ENCODE results near the gene TRIM65.
"Not testable (repeated sequence)": the region's sequence is repeated elsewhere in the genome, so short reads cannot be mapped to it uniquely, and the experiment has no call there.

TRIM65 gene

DNA sequence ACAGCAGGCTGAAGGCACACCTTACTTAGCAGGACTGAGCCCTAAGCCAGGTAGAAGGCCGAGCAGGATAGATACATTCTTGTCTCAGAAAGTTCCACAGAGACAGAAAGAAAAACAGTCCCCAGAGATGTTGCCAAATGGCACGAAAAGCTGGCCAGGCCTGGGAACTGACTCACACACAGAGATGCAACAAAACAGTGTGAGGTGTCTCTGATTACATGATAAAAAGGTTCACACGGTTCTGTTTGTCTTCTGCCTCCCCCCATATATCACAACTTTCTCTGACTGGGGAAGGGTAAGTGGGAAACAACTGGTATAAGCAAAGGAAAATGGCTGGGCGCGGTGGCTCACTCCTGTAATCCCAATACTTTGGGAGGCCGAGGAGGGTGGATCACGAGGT, 43.3 kb downstream of the TRIM65 start:
- H3K4me1 Mint-ChIP-seq (ENCODE audit: low read depth): peaks cover 47% of the 10 kb centered on the region
- H3K36me3 Mint-ChIP-seq (ENCODE audit: low read depth): peaks cover 60% of the 10 kb centered on the region
- H3K9me3 Mint-ChIP-seq: no peaks in the 10 kb centered on the region
- intact Hi-C loops (cut with micrococcal nuclease): no loop called here
- H3K27ac Mint-ChIP-seq: no peak overlapping the region
- no peak overlapping the region for H3K4me3 Mint-ChIP-seq
- H3K27me3 Mint-ChIP-seq: no peaks in the 10 kb centered on the region

DNA sequence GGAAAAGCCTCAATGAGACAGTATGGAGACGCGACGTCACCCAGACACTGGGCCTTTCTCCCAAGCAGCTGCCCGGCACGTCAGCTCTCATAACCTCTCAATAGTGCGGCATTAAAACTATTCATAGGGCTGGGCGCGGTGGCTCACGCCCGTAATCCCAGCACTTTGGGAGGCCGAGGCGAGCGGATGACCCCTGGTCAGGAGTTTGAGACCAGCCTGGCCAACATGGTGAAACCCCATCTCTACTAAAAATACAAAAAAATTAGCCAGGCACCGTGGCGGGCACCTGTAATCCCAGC, 45.1 kb downstream of the TRIM65 start:
- intact Hi-C loops (cut with micrococcal nuclease): not testable (repeated sequence)

DNA sequence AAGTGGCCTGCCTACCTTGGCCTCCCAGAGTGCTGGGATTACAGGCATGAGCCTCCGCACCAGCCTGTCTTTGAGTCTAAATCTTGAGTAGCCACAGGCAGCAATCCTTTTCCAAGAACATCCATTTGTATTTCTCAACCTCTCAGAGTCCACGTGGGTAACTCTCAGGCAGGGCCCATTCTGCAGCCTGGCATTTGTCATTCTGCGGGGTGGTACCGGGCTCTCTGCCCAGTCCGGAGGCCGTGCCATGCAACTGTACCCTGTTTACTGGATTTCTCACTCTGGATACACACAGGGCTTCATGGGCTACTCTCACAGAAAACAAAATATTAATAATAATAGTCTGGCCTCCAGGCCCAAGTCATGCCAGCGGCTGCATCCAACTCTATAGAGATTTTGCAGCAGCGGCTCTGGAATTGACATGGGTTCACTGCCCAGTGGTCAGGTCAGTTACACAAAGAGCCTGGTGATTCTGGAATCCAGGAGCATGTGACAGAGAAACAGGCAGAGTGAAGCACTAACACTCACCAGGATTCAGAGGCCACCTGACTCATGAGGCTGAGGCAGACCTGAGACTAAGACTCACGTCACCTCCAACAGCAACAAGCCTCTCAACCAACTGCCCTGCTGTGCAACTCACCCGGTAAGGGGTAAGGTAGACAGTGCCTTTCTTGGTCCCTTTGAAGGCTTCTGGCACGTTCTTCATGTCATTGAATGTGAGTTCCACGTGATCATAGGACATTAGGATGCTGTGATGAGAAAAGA, 45.6 kb downstream of the TRIM65 start:
- Mint-ChIP-seq H3K36me3 (ENCODE audit: low read depth) (peaks cover 83% of the 10 kb centered on the region), H3K4me3 (no peak overlapping the region), H3K4me1 (ENCODE audit: low read depth) (peaks cover 55% of the 10 kb centered on the region), H3K27ac (no peak overlapping the region), H3K27me3 (no peaks in the 10 kb centered on the region), H3K9me3 (no peaks in the 10 kb centered on the region)
- intact Hi-C loops (cut with micrococcal nuclease): no loop called here

More for the DNA sequence above, 45.1 kb downstream of the TRIM65 start:
- not testable (repeated sequence) for H3K9me3 Mint-ChIP-seq, H3K4me3 Mint-ChIP-seq, H3K27me3 Mint-ChIP-seq, H3K27ac Mint-ChIP-seq
- H3K36me3 Mint-ChIP-seq (ENCODE audit: low read depth): peaks cover 78% of the 10 kb centered on the region
- peaks cover 55% of the 10 kb centered on the region for H3K4me1 Mint-ChIP-seq (ENCODE audit: low read depth)

DNA sequence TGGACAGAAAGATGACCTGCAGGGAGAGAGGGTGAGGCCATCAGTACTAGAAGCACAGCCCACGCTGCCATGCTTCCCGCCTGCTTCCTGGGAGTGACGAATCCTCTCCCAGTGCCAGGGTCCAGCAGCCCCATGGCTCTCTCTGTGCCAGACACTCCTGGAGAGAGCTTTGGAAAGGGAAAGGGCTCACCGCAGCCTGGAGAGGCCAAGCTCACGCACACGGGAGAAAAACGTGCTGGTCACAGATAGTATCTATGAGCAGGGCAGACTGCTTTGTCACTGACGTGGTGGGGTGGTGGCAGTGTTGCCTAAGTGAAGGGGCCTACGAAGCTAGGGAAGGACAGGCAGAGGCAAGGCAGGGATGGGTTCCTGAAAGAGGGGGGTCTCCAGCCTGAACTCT, 47.0 kb downstream of the TRIM65 start:
- Mint-ChIP-seq H3K9me3 (no peaks in the 10 kb centered on the region), H3K27me3 (no peaks in the 10 kb centered on the region), H3K36me3 (ENCODE audit: low read depth) (peaks cover 93% of the 10 kb centered on the region), H3K27ac (peak overlapping the region; percentile 90), H3K4me3 (no peak overlapping the region), H3K4me1 (ENCODE audit: low read depth) (peaks cover 68% of the 10 kb centered on the region)
- intact Hi-C loops (cut with micrococcal nuclease): no loop called here

DNA sequence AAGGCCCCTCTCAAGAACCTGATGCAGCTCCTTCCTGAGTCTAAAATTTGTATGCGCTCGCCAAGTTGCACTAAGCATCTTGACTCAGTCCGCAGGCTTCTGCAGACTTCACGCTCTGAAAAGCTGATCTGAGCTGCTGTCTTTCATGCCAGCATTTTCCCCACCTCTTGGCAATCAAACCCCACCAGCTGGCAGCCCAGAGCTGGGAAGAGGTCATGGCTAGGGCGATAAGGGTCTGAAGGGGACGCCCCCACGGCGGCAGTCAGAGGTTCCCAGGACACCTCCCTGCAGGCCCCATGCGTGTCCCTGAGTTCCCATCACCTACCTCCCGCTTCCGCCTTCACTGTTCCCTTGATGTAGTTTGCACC, 47.5 kb downstream of the TRIM65 start:
- Mint-ChIP-seq H3K4me1 (ENCODE audit: low read depth) (peaks cover 67% of the 10 kb centered on the region), H3K9me3 (no peaks in the 10 kb centered on the region), H3K27ac (peak overlapping the region; percentile 90), H3K27me3 (no peaks in the 10 kb centered on the region), H3K4me3 (no peak overlapping the region), H3K36me3 (ENCODE audit: low read depth) (peaks cover 92% of the 10 kb centered on the region)
- intact Hi-C loops (cut with micrococcal nuclease): no loop called here

DNA sequence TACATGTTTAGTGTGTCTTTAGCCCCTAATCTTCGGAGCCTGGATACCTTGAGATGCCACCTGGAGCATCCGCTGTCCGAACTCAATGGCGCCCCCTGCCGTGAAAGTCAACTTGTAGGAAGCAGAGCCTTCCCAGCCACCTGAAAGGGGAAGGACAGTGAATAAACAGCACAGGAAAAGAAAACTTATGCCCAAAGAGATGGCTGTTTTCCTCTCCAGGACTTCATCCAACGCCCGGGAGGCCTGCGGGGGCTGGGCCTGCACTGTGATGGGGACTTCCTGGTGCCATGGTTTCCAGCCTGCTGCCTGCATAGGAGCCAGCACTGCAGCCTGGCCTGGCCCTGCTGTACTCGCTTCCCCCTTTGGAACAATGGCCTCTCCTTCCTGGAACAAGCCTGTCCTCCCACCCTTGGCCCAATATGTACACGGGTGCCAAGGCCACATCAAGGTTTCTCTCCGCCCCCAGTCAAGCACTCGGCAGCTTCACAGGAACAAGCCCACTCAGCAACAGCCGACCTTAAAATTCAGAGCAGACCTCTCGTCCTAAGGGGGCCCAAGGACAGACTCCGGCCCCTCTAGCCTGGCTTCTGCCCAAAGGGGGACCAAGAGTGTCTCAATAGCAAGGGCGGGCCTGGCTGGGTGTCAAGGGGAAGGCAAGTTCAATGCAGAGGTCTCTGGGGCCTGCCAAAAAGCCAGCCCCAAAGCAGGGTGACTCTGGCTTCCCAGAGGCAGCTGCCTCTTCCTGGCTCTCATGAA, 48.0 kb downstream of the TRIM65 start:
- no peak overlapping the region for H3K4me3 Mint-ChIP-seq
- no peaks in the 10 kb centered on the region for H3K27me3 Mint-ChIP-seq
- H3K9me3 Mint-ChIP-seq: no peaks in the 10 kb centered on the region
- peaks cover 92% of the 10 kb centered on the region for H3K36me3 Mint-ChIP-seq (ENCODE audit: low read depth)
- intact Hi-C loops (cut with micrococcal nuclease): no loop called here
- peak overlapping the region; percentile 90 for H3K27ac Mint-ChIP-seq
- H3K4me1 Mint-ChIP-seq (ENCODE audit: low read depth): peaks cover 61% of the 10 kb centered on the region

DNA sequence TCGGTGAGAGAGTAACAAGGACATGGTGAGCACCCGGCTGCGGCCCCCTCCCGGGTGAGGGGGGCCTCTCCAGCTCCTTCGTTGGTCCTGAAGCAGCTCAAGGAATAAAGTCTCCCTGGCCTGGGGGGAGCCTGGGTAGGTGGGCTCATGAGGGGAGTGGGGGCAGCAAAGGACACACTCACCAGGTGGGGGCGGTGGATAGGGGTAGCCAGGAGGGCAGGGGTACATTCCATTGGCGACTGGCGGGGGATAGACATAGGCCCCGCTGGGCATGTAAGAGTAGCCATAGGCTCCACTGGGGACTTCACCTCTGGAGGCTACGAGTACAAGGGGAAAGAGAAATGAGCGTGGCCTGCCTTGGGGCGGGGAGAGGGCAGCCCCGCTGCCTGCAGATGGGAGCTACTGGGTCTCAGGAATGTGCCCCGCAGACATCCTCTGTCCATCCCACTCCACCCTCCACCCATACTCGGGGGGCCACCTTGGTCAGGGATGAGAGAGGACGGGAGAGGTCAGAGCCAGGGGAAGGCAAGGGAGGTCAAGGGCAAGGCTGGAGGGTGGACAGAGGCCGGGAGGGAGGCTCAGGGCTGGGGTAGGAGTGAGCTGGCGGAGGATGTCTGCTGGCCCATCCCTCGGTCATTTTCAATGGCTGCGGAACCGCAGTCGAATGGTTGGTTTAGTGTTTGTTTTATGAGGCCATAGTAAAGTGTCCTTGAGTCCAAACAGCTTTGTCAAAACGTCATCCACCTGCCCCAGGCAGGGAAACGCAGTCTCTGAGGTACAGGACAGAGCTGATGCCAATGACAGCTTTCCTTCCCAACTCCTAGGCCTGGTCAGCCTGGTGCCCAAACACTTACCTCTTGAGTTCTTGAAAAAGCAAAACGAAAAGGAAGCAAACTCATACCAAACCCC, 48.9 kb downstream of the TRIM65 start:
- intact Hi-C loops (cut with micrococcal nuclease): no loop called here
- Mint-ChIP-seq H3K27me3 (no peaks in the 10 kb centered on the region), H3K36me3 (ENCODE audit: low read depth) (peaks cover 92% of the 10 kb centered on the region), H3K4me3 (no peak overlapping the region), H3K9me3 (no peaks in the 10 kb centered on the region), H3K27ac (peak overlapping the region; percentile 90), H3K4me1 (ENCODE audit: low read depth) (peaks cover 63% of the 10 kb centered on the region)

DNA sequence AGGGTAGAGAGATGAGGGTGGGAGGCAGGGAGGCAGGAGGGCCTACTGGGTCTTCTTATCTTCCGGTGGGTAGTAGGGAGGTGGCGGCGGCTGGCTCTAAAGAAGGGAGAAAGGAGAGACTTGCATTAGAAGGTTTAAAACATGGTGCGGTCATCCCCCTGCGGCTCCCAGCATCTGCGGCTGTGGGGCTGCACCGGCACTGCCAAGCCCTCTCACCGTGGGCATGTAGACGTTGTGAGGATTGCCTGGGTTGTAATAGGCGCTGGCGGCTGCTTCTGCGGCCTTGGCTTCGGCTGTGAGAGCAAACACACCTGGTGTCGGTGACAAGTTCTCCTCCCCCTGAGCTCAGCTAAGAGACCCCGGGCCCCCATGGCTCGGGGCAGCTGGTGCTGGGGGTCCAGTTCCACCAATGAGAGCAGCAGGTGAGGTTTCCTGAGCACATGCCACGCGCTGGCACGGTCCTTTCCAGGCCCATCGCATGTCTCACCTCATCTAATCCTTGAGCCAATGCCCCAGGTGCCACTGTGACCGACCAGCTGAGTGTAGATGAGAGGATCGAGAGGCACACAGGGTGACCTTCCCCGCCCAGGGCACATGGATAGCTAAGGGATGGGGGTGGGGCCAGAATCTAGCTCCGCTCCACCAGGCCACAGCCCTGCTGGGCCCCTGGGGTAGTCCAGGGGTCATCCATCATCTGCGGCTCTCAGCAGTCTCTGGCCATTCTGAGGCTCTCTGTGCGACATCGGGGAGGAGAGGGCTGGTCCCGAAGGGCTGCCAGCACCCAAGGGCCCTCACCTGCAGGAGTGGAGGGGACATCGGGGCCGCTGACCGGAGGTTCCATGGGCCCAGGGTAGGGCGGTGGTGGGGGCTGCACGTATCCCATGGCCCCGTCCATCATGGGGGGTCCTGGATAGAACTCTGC, 49.8 kb downstream of the TRIM65 start:
- H3K27ac Mint-ChIP-seq: peak overlapping the region; percentile 90
- peak overlapping the region; percentile 59 for H3K4me3 Mint-ChIP-seq
- no peaks in the 10 kb centered on the region for H3K27me3 Mint-ChIP-seq
- peaks cover 92% of the 10 kb centered on the region for H3K36me3 Mint-ChIP-seq (ENCODE audit: low read depth)
- no peaks in the 10 kb centered on the region for H3K9me3 Mint-ChIP-seq
- peaks cover 67% of the 10 kb centered on the region for H3K4me1 Mint-ChIP-seq (ENCODE audit: low read depth)
- intact Hi-C loops (cut with micrococcal nuclease): no loop called here

DNA sequence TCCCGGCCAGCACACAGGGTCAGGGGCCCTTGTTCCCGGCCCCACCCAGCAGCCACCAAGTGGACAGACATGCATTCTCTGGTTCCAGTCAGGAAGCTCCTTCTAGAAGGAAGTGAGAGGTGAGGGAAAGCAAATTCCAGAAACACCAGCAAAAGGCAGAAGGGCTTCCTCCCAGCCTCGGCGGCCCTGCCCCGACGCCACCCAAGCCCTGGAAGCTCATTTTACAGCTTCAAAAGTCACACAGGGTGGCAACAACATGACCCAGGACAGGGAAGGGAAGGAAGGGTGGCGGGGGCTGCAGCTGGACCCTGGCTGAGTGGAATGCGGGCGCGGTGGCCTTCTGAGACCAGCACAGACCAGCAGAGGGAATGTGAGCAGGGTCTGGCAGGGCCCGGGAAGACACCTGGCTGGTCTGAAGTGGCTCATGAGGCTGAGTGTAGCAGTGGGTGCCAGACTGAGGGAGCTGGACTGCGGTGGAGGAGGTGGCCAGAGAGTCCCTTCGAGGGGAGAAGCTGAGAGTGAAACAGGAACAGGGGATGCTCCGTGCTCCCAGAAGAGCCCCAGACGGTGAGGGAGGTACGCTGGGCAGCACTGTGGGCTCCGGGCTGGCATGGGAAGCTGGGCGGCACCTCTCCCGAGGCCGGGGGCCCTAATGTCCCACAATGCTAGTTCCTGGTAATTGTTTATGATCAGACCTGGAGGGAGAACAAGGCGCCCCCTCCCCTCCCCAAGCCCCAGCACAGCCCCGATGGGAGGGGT, 50.6 kb downstream of the TRIM65 start:
- Mint-ChIP-seq H3K4me1 (ENCODE audit: low read depth) (peaks cover 68% of the 10 kb centered on the region), H3K9me3 (no peaks in the 10 kb centered on the region), H3K27me3 (no peaks in the 10 kb centered on the region), H3K36me3 (ENCODE audit: low read depth) (peaks cover 86% of the 10 kb centered on the region), H3K4me3 (peak overlapping the region; percentile 59), H3K27ac (peak overlapping the region; percentile 90)
- intact Hi-C loops (cut with micrococcal nuclease): no loop called here

DNA sequence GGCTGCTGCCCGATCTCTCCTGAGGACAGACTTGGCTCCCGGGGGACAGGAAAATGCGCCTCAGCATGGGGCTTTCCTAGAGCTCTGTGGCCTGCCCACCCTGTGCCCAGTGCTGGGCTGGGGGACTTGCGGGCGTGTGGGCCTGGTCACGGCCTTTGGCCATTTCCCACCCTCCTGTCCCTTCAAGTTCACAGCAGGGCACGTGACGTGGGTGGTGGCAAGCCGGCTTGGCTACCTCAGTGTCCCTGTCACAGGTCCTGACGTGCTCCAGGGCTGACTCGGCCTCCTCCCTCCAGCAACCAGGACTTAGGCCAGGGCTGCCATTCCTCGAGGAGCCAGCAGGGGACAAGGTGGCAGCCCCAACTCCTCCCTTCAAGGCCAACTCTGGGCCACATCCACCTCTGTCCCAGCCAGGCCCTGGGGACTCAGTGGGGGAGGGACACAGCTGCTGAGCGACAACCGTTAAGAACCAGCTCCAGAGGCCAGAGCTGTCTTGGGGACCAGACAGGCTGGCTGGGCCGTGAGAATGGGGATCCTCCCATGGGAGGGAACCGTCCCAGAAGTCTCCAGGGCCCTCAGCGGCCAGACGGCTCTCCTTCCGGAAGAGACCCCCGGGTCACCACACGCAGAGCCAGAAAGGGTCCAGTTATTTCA, 51.6 kb downstream of the TRIM65 start:
- Mint-ChIP-seq H3K27me3 (no peaks in the 10 kb centered on the region), H3K4me1 (ENCODE audit: low read depth) (peaks cover 68% of the 10 kb centered on the region), H3K27ac (peak overlapping the region; percentile 90), H3K9me3 (no peaks in the 10 kb centered on the region), H3K4me3 (peak overlapping the region; percentile 41), H3K36me3 (ENCODE audit: low read depth) (peaks cover 86% of the 10 kb centered on the region)
- intact Hi-C loops (cut with micrococcal nuclease): no loop called here

DNA sequence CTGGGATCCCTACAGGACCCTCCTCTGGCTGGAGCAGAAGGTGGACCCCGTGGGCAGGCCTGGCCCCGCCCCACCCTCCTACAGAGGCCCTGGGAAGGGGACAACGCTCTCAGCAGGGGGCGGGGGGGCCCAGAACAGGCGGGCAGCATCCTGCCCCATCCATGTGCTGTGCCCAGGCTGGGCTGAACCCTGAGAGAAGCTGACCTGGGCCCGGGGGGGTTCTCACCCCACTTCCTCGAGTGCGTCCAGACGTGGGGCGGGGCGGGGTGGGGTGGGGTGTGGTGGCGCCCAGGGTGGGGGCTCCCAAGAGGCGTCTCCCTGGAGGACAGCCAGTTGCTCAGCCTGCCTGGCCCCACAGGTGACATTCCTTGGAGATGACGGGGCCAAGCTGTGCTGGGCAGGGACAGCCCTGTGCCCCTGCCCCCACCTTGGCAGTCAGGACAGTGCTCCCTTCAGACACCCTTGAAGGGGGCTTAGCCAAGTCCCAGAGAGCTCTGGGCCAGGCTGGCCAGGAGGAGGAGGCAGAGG, 52.2 kb downstream of the TRIM65 start:
- intact Hi-C loops (cut with micrococcal nuclease): loop anchor here (1.0 kb wide), 1 partner anchor 11 kb away; the partner anchor contains the start of gene WBP2
- Mint-ChIP-seq H3K36me3 (ENCODE audit: low read depth) (peaks cover 86% of the 10 kb centered on the region), H3K4me3 (peak overlapping the region; percentile 93)

More for the DNA sequence above, 52.2 kb downstream of the TRIM65 start:
- Mint-ChIP-seq H3K9me3 (no peaks in the 10 kb centered on the region), H3K27me3 (no peaks in the 10 kb centered on the region), H3K27ac (peak overlapping the region; percentile 90), H3K4me1 (ENCODE audit: low read depth) (peaks cover 64% of the 10 kb centered on the region)

All from dendritic cell treated with granulocyte-macrophage colony-stimulating factor and Interleukin-4, amounts not matched to agents 40 ng/mL and 50 ng/mL, for 4 days (primary cell).